ENCODE data around the gene PLS1. TPM values are rescaled to one million over a fixed set of nuclear protein-coding genes. Genes with fewer than 3 reads are reported as not detected.

PLS1 gene
- total RNA-seq, 1 donor from 2014 or later: 21.8 TPM

GRCh38 chr3:142660383-142660782 is 64.2 kb downstream of the PLS1 start:
- H3K4me3 ChIP-seq (ENCODE audit: low read depth, low read length): no peak overlapping the region
- no peak for TF ChIP-seq CTCF (IDR thresholded peaks at IDR 0.05; ENCODE audit: insufficient read depth, low read length, poor library complexity, severe bottlenecking)
- no peak for DNase-seq (ENCODE audit: low read depth)
- H3K36me3 ChIP-seq (ENCODE audit: control insufficient read depth, insufficient read depth, low read length): no peaks in the 10 kb centered on the region
- no peaks in the 10 kb centered on the region for H3K27me3 ChIP-seq (ENCODE audit: control insufficient read depth, insufficient read depth, low read length)

- Histone ChIP-seq H3K27me3 (ENCODE audit: control insufficient read depth, insufficient read depth, low read length) (no peaks in the 10 kb centered on the region), H3K36me3 (ENCODE audit: control insufficient read depth, insufficient read depth, low read length) (no peaks in the 10 kb centered on the region), H3K4me3 (ENCODE audit: low read depth, low read length) (no peak overlapping the region)
- no peak for DNase-seq (ENCODE audit: low read depth)
- no peak for TF ChIP-seq CTCF (IDR thresholded peaks at IDR 0.05; ENCODE audit: insufficient read depth, low read length, poor library complexity, severe bottlenecking)
Observed at GRCh38 chr3:142660893-142661292, 64.7 kb downstream of the PLS1 start.

- Histone ChIP-seq H3K36me3 (ENCODE audit: control insufficient read depth, insufficient read depth, low read length) (no peaks in the 10 kb centered on the region), H3K27me3 (ENCODE audit: control insufficient read depth, insufficient read depth, low read length) (no peaks in the 10 kb centered on the region), H3K4me3 (ENCODE audit: low read depth, low read length) (no peak overlapping the region)
- no peak for DNase-seq (ENCODE audit: low read depth)
- no peak for TF ChIP-seq CTCF (IDR thresholded peaks at IDR 0.05; ENCODE audit: insufficient read depth, low read length, poor library complexity, severe bottlenecking)
Observed at GRCh38 chr3:142663865-142664264, 67.7 kb downstream of the PLS1 start.

GRCh38 chr3:142664311-142664710 is 68.1 kb downstream of the PLS1 start:
- DNase-seq (ENCODE audit: low read depth): no peak
- Histone ChIP-seq H3K27me3 (ENCODE audit: control insufficient read depth, insufficient read depth, low read length) (no peaks in the 10 kb centered on the region), H3K36me3 (ENCODE audit: control insufficient read depth, insufficient read depth, low read length) (no peaks in the 10 kb centered on the region), H3K4me3 (ENCODE audit: low read depth, low read length) (no peak overlapping the region)
- no peak for TF ChIP-seq CTCF (IDR thresholded peaks at IDR 0.05; ENCODE audit: insufficient read depth, low read length, poor library complexity, severe bottlenecking)

GRCh38 chr3:142664819-142665218 is 68.6 kb downstream of the PLS1 start:
- no peak for TF ChIP-seq CTCF (IDR thresholded peaks at IDR 0.05; ENCODE audit: insufficient read depth, low read length, poor library complexity, severe bottlenecking)
- Histone ChIP-seq H3K36me3 (ENCODE audit: control insufficient read depth, insufficient read depth, low read length) (no peaks in the 10 kb centered on the region), H3K4me3 (ENCODE audit: low read depth, low read length) (no peak overlapping the region), H3K27me3 (ENCODE audit: control insufficient read depth, insufficient read depth, low read length) (no peaks in the 10 kb centered on the region)
- DNase-seq (ENCODE audit: low read depth): no peak

- Histone ChIP-seq H3K4me3 (ENCODE audit: low read depth, low read length) (no peak overlapping the region), H3K36me3 (ENCODE audit: control insufficient read depth, insufficient read depth, low read length) (no peaks in the 10 kb centered on the region), H3K27me3 (ENCODE audit: control insufficient read depth, insufficient read depth, low read length) (no peaks in the 10 kb centered on the region)
- no peak for DNase-seq (ENCODE audit: low read depth)
- TF ChIP-seq CTCF (IDR thresholded peaks at IDR 0.05; ENCODE audit: insufficient read depth, low read length, poor library complexity, severe bottlenecking): no peak
Observed at GRCh38 chr3:142670120-142670519, 73.9 kb downstream of the PLS1 start.

Data from kidney epithelial cell (primary cell).